HCT116 (cell line): ENCODE results near the gene ETS1. TPM values are rescaled to one million over a fixed set of nuclear protein-coding genes. Genes with fewer than 3 reads are reported as not detected.

Source experiments
- ATAC-seq: fragments of 200-7000 bp; cut with Tn5 transposase; 2 replicates; pipeline ENCODE4 v1.9.1; 2020; ENCODE audit warnings: mild to moderate bottlenecking, moderate library complexity
- BruUV-seq: library from RNA; stranded (reverse); fragments of 400-500 nt; replicated peaks from 2 replicates; lab custom pipeline; 2021; lab: Mats Ljungman, UMichigan
- CTCF ChIA-PET: fragments of 300-600 bp; sonication (Branson Sonifier 250); formaldehyde crosslinking; loops from one replicate; lab custom pipeline; 2021; ENCODE audit warnings: antibody characterized with exemption; lab: Charles Lee
- POLR2A ChIA-PET: fragments of 300-600, 350-600 bp; sonication (Branson Sonifier 250); formaldehyde crosslinking; loops from one replicate; lab custom pipeline; 2021; ENCODE audit warnings: antibody characterized with exemption; lab: Charles Lee
- RAD21 ChIA-PET, 2 experiments: fragments of 300-600 bp; sonication (Branson Sonifier 250); formaldehyde crosslinking; loops; one replicate each; lab custom pipeline; 2023; ENCODE audit warnings: low total read pairs in 2 of 2; ENCODE audit not compliant: uncharacterized antibody in 2 of 2, unreplicated experiment in 2 of 2, low non-redundant PET in 1 of 2; lab: Charles Lee
- DNase-seq: peaks from one replicate; pipeline ENCODE4 v3.0.0-alpha.2; 2010; ENCODE audit warnings: low read depth, low spot score
- H2AFZ ChIP-seq: fragments of 200-600 bp; shearing (Covaris generic), sonication (generic); 2 replicates; pipeline ENCODE4 v1.6.1; 2017; ENCODE audit warnings: low read depth, mixed run types, mixed read lengths, antibody characterized with exemption, low read length; ENCODE audit not compliant: poor library complexity, severe bottlenecking
- H3K27ac ChIP-seq: 2 replicates; pipeline ENCODE4 v1.5.1; 2012; ENCODE audit warnings: low read depth, low read length
- H3K27me3 ChIP-seq: fragments of 200-600 bp; sonication (generic); 2 replicates; pipeline ENCODE4 v1.6.1; 2016; ENCODE audit warnings: mixed run types, low read length, mixed read lengths; ENCODE audit not compliant: insufficient read depth
- H3K36me3 ChIP-seq, 2 experiments: fragments of 200-500 bp in 1 of 2; fragments of 200-600 bp in 1 of 2; sonication (Bioruptor generic) in 1 of 2; sonication (generic) in 1 of 2; 2 replicates each; pipeline versions ENCODE4 v1.5.1 to v1.6.1; 2014 to 2016; ENCODE audit warnings: low read length in 2 of 2, inconsistent platforms in 1 of 2, mixed read lengths in 1 of 2, mixed run types in 1 of 2; ENCODE audit not compliant: insufficient read depth in 2 of 2, control insufficient read depth in 1 of 2
- H3K4me1 ChIP-seq, 2 experiments: fragments of 200-600 bp in 1 of 2; sonication (generic) in 1 of 2; 2 replicates each; pipeline versions ENCODE4 v1.5.1 to v1.6.1; 2012 to 2017; ENCODE audit warnings: low read length in 2 of 2, inconsistent platforms in 1 of 2, mild to moderate bottlenecking in 1 of 2, mixed read lengths in 1 of 2, mixed run types in 1 of 2, moderate library complexity in 1 of 2; ENCODE audit not compliant: insufficient read depth in 2 of 2, control insufficient read depth in 1 of 2
- H3K4me2 ChIP-seq: fragments of 200-600 bp; sonication (generic); 2 replicates; pipeline ENCODE4 v1.6.1; 2017; ENCODE audit warnings: mixed run types, low read length, mixed read lengths
- H3K4me3 ChIP-seq, 2 experiments: fragments of 200-600 bp in 1 of 2; sonication (generic) in 1 of 2; replicated peaks in 1 of 2; 2 replicates each; pipeline ENCODE4 v1.5.1; 2011 to 2016; ENCODE audit warnings: low read length in 2 of 2, control low read depth in 1 of 2, low read depth in 1 of 2, mild to moderate bottlenecking in 1 of 2, mixed read lengths in 1 of 2, mixed run types in 1 of 2
- H3K79me2 ChIP-seq: fragments of 200-600 bp; sonication (generic); 2 replicates; pipeline ENCODE4 v1.6.1; 2017; ENCODE audit warnings: mild to moderate bottlenecking, mixed run types, low read length, moderate library complexity, mixed read lengths; ENCODE audit not compliant: insufficient read depth
- H3K9ac ChIP-seq: fragments of 200-600 bp; sonication (generic); 2 replicates; pipeline ENCODE4 v1.6.1; 2016; ENCODE audit warnings: low read length, mixed read lengths
- H3K9me2 ChIP-seq: fragments of 200-600 bp; sonication (generic), shearing (Covaris generic); 2 replicates; pipeline ENCODE4 v1.6.1; 2017; ENCODE audit warnings: mixed run types, mild to moderate bottlenecking, moderate library complexity; ENCODE audit not compliant: insufficient read depth
- H3K9me3 ChIP-seq, 2 experiments: fragments of 200-500 bp in 1 of 2; fragments of 200-600 bp in 1 of 2; sonication (Bioruptor generic) in 1 of 2; sonication (generic) in 1 of 2; 2 replicates each; pipeline ENCODE4 v1.6.1; 2014 to 2017; ENCODE audit warnings: low read length in 2 of 2, mixed read lengths in 2 of 2, inconsistent platforms in 1 of 2, low read depth in 1 of 2, mild to moderate bottlenecking in 1 of 2, mixed run types in 1 of 2, moderate library complexity in 1 of 2; ENCODE audit not compliant: control insufficient read depth in 1 of 2, insufficient read depth in 1 of 2
- H4K20me1 ChIP-seq: fragments of 200-600 bp; sonication (generic), shearing (Covaris generic); 2 replicates; pipeline ENCODE4 v1.6.1; 2017; ENCODE audit warnings: mixed run types, mild to moderate bottlenecking, moderate library complexity; ENCODE audit not compliant: insufficient read depth
- CBX3 ChIP-seq: IDR thresholded peaks from 2 replicates; pipeline ENCODE4 v1.6.1; 2012; ENCODE audit warnings: low read depth
- CEBPB ChIP-seq: IDR thresholded peaks from 2 replicates; pipeline ENCODE4 v1.6.1; 2012; ENCODE audit warnings: low read depth
- EGR1 ChIP-seq: IDR thresholded peaks from 2 replicates; pipeline ENCODE4 v1.6.1; 2012; ENCODE audit warnings: low read depth
- ELF1 ChIP-seq: IDR thresholded peaks from 2 replicates; pipeline ENCODE4 v1.6.1; 2012; ENCODE audit warnings: low read depth, borderline replicate concordance
- EZH2 ChIP-seq: fragments of 200-600 bp; sonication (generic); IDR thresholded peaks from 2 replicates; pipeline ENCODE4 v1.6.1; 2017; ENCODE audit warnings: antibody characterized with exemption, mixed run types
- EZH2phosphoT487 ChIP-seq: fragments of 200-600 bp; IDR thresholded peaks from 2 replicates; pipeline ENCODE4 v1.6.1; 2018; ENCODE audit warnings: antibody characterized with exemption, borderline replicate concordance
- FOSL1 ChIP-seq: IDR thresholded peaks from 2 replicates; pipeline ENCODE4 v1.6.1; 2012; ENCODE audit warnings: low read depth
- POLR2A ChIP-seq: IDR thresholded peaks from 2 replicates; pipeline ENCODE4 v1.7.0; 2011; ENCODE audit warnings: borderline replicate concordance; ENCODE audit not compliant: insufficient read depth, insufficient read length; ENCODE audit errors: extremely low read depth
- POLR2AphosphoS5 ChIP-seq: IDR thresholded peaks from 2 replicates; pipeline ENCODE4 v1.6.1; 2011; ENCODE audit warnings: mild to moderate bottlenecking, low read depth, low read length, moderate library complexity
- RAD21 ChIP-seq: IDR thresholded peaks from 2 replicates; pipeline ENCODE4 v1.6.1; 2012; ENCODE audit warnings: low read depth, mild to moderate bottlenecking
- SIN3A ChIP-seq: IDR thresholded peaks from 2 replicates; pipeline ENCODE4 v1.6.1; 2012; ENCODE audit warnings: low read depth
- SP1 ChIP-seq: IDR thresholded peaks from 2 replicates; pipeline ENCODE4 v1.6.1; 2012; ENCODE audit warnings: low read depth
- TCF7L2 ChIP-seq: IDR thresholded peaks from 2 replicates; pipeline ENCODE4 v1.7.0; 2011; ENCODE audit warnings: borderline replicate concordance, inconsistent platforms; ENCODE audit not compliant: insufficient read depth, insufficient read length; ENCODE audit errors: extremely low read depth
- YY1 ChIP-seq: IDR thresholded peaks from 2 replicates; pipeline ENCODE4 v1.6.1; 2011; ENCODE audit warnings: low read length, low read depth, moderate library complexity, mild to moderate bottlenecking; ENCODE audit not compliant: insufficient replicate concordance; ENCODE audit errors: extremely low read depth
- ZFX ChIP-seq: fragments of 450-650 bp; IDR thresholded peaks from 2 replicates; pipeline ENCODE4 v1.6.1; 2017
- ZNF274 ChIP-seq: fragments of 200-500 bp; sonication (Bioruptor generic); IDR thresholded peaks from 2 replicates; pipeline ENCODE4 v1.6.1; 2014; ENCODE audit warnings: mild to moderate bottlenecking, low read depth, low read length, inconsistent platforms
- intact Hi-C: fragments of 100-400 bp; cut with micrococcal nuclease; formaldehyde crosslinking; loops from 2 replicates; pipeline ENCODE4 v1.10.0; 2022
- total RNA-seq: library from RNA; stranded (reverse); gene quantifications from one replicate; pipeline ENCODE4 v1.2.1, GENCODE V29; 2021; ENCODE audit not compliant: unreplicated experiment
- TF ChIP-seq, protein P1 (sequence below), 3 experiments: fragments of 200-600 bp in 1 of 3; sonication (generic) in 1 of 3; IDR thresholded peaks in 2 of 3; conservative IDR thresholded peaks in 1 of 3; 2 replicates each; pipeline ENCODE4 v1.5.1; 2012 to 2017; ENCODE audit warnings: low read depth in 2 of 3, low read length in 2 of 3, antibody characterized with exemption in 1 of 3, borderline replicate concordance in 1 of 3, control low read depth in 1 of 3, mild to moderate bottlenecking in 1 of 3, mixed read lengths in 1 of 3, mixed run types in 1 of 3, moderate library complexity in 1 of 3; ENCODE audit not compliant: insufficient read depth in 1 of 3
- TF ChIP-seq, protein P2 (sequence below): IDR thresholded peaks from 2 replicates; pipeline ENCODE4 v1.6.1; 2012; ENCODE audit warnings: low read depth
- TF ChIP-seq, protein P3 (sequence below): IDR thresholded peaks from 2 replicates; pipeline ENCODE4 v1.6.1; 2011; ENCODE audit warnings: mild to moderate bottlenecking, low read length, moderate library complexity; ENCODE audit not compliant: insufficient replicate concordance; ENCODE audit errors: extremely low read depth
- TF ChIP-seq, protein P4 (sequence below): IDR thresholded peaks from 2 replicates; pipeline ENCODE4 v1.6.1; 2012

The ETS1 gene
- total RNA-seq, 1 experiment from 2014 or later = 9.2 TPM

DNA sequence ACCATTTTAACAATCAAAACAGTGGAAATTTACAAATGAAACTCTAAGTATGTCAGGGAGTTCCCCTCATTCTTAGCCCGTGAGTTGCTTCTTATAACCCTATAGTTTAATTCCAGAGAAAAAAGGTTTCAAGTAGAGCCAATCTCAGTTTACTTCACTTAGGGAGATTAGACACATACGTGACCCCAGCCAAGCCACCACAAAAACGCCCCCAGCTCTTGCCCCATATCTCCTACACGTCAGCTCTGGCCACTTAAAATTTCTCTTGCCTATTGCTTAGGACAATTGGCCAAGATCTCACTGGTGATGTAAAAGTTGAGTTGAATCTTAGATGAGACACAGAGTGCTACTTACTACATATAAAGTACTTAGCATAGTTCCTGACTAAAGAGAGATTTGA lies 166.4 kb downstream of the ETS1 start:
- RAD21 ChIA-PET = no interaction called here
- CTCF ChIA-PET = no interaction called here
- intact Hi-C loops = no loop called here
- peaks cover 2% of the 10 kb centered on the region; the same call in 1 of the 2 replicates for H3K27me3 ChIP-seq
- no peaks in the 10 kb centered on the region for H3K36me3 ChIP-seq
- no peak overlapping the region for H3K27ac ChIP-seq
- H3K4me3 ChIP-seq = no peak overlapping the region
- BruUV-seq = no TSS peak
- H3K4me1 ChIP-seq = no peaks in the 10 kb centered on the region
- DNase-seq = no peak
- H3K9me3 ChIP-seq = no peaks in the 10 kb centered on the region
- no peaks in the 10 kb centered on the region for H4K20me1 ChIP-seq
- no peak for TF ChIP-seq ZFX
- TF ChIP-seq CEBPB = no peak
- no peak for TF ChIP-seq EGR1
- TF ChIP-seq POLR2A = no peak
- TF ChIP-seq, protein P1, sequence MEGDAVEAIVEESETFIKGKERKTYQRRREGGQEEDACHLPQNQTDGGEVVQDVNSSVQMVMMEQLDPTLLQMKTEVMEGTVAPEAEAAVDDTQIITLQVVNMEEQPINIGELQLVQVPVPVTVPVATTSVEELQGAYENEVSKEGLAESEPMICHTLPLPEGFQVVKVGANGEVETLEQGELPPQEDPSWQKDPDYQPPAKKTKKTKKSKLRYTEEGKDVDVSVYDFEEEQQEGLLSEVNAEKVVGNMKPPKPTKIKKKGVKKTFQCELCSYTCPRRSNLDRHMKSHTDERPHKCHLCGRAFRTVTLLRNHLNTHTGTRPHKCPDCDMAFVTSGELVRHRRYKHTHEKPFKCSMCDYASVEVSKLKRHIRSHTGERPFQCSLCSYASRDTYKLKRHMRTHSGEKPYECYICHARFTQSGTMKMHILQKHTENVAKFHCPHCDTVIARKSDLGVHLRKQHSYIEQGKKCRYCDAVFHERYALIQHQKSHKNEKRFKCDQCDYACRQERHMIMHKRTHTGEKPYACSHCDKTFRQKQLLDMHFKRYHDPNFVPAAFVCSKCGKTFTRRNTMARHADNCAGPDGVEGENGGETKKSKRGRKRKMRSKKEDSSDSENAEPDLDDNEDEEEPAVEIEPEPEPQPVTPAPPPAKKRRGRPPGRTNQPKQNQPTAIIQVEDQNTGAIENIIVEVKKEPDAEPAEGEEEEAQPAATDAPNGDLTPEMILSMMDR (IDR thresholded peaks at IDR 0.05 in 2 of 3, conservative IDR thresholded peaks at IDR 0.05 in 1 of 3; ENCODE audit: borderline replicate concordance in 1 of 3, insufficient read depth in 1 of 3, low read depth in 2 of 3, low read length in 2 of 3) = no peak
- TF ChIP-seq YY1 = no peak
- TF ChIP-seq, protein P2, sequence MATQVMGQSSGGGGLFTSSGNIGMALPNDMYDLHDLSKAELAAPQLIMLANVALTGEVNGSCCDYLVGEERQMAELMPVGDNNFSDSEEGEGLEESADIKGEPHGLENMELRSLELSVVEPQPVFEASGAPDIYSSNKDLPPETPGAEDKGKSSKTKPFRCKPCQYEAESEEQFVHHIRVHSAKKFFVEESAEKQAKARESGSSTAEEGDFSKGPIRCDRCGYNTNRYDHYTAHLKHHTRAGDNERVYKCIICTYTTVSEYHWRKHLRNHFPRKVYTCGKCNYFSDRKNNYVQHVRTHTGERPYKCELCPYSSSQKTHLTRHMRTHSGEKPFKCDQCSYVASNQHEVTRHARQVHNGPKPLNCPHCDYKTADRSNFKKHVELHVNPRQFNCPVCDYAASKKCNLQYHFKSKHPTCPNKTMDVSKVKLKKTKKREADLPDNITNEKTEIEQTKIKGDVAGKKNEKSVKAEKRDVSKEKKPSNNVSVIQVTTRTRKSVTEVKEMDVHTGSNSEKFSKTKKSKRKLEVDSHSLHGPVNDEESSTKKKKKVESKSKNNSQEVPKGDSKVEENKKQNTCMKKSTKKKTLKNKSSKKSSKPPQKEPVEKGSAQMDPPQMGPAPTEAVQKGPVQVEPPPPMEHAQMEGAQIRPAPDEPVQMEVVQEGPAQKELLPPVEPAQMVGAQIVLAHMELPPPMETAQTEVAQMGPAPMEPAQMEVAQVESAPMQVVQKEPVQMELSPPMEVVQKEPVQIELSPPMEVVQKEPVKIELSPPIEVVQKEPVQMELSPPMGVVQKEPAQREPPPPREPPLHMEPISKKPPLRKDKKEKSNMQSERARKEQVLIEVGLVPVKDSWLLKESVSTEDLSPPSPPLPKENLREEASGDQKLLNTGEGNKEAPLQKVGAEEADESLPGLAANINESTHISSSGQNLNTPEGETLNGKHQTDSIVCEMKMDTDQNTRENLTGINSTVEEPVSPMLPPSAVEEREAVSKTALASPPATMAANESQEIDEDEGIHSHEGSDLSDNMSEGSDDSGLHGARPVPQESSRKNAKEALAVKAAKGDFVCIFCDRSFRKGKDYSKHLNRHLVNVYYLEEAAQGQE = no peak
- TF ChIP-seq, protein P3, sequence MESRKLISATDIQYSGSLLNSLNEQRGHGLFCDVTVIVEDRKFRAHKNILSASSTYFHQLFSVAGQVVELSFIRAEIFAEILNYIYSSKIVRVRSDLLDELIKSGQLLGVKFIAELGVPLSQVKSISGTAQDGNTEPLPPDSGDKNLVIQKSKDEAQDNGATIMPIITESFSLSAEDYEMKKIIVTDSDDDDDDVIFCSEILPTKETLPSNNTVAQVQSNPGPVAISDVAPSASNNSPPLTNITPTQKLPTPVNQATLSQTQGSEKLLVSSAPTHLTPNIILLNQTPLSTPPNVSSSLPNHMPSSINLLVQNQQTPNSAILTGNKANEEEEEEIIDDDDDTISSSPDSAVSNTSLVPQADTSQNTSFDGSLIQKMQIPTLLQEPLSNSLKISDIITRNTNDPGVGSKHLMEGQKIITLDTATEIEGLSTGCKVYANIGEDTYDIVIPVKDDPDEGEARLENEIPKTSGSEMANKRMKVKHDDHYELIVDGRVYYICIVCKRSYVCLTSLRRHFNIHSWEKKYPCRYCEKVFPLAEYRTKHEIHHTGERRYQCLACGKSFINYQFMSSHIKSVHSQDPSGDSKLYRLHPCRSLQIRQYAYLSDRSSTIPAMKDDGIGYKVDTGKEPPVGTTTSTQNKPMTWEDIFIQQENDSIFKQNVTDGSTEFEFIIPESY = no peak
- TF ChIP-seq EZH2 = no peak
- no peak for TF ChIP-seq ELF1
- TF ChIP-seq FOSL1 = no peak
- no peak for TF ChIP-seq SP1
- no peak for TF ChIP-seq SIN3A
- TF ChIP-seq CBX3 = no peak
- no peak for TF ChIP-seq ZNF274
- TF ChIP-seq POLR2AphosphoS5 = no peak
- TF ChIP-seq RAD21 = no peak
- TF ChIP-seq EZH2phosphoT487 = no peak
- TF ChIP-seq, protein P4, sequence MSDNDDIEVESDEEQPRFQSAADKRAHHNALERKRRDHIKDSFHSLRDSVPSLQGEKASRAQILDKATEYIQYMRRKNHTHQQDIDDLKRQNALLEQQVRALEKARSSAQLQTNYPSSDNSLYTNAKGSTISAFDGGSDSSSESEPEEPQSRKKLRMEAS = no peak
- TF ChIP-seq TCF7L2 = no peak
- no peak overlapping the region for H3K4me2 ChIP-seq
- ATAC-seq = no peak
- H2AFZ ChIP-seq = no peak overlapping the region
- POLR2A ChIA-PET = no interaction called here
- H3K9ac ChIP-seq = no peak overlapping the region
- H3K9me2 ChIP-seq = no peaks in the 10 kb centered on the region
- no peaks in the 10 kb centered on the region for H3K79me2 ChIP-seq
